HepG2 (cell line): Measurements from ENCODE around the gene CLASP2.

Experiments used
- FUBP1 ChIP-seq: sonication (generic); formaldehyde crosslinking; IDR thresholded peaks from 2 replicates; pipeline ENCODE4 v1.5.1; 2020; ENCODE audit warnings: missing genetic modification reagents, mild to moderate bottlenecking, borderline replicate concordance
- POLR2AphosphoS2 ChIP-seq: IDR thresholded peaks from 2 replicates; pipeline ENCODE4 v1.6.1; 2011; ENCODE audit warnings: low read depth, low read length, improper control_type of control experiment
- ZFAT ChIP-seq: sonication (generic); formaldehyde crosslinking; conservative IDR thresholded peaks from 2 replicates; pipeline ENCODE4 v1.8.1; 2023; ENCODE audit warnings: missing genetic modification reagents, inconsistent platforms
- TF ChIP-seq, protein P1 (sequence below): sonication (generic); formaldehyde crosslinking; IDR thresholded peaks from 2 replicates; pipeline ENCODE4 v1.5.0; 2020; ENCODE audit warnings: mild to moderate bottlenecking, missing genetic modification reagents, moderate library complexity

DNA sequence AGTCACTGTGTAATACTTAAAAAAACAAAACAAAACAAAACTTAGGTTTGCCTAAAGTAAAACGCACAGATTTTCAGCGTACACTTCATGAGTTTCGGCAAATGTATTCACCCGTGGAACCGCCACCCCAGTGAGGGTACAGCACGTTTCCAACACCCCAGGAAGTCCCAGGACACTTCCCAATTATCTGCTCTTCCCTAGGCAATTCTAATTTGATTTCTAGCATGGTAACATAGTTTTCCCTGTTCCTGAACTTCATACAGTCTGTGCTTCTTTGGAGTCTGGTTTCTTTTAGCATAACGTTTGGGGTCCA, 497 bp upstream of the CLASP2 start:
- TF ChIP-seq, protein P1, sequence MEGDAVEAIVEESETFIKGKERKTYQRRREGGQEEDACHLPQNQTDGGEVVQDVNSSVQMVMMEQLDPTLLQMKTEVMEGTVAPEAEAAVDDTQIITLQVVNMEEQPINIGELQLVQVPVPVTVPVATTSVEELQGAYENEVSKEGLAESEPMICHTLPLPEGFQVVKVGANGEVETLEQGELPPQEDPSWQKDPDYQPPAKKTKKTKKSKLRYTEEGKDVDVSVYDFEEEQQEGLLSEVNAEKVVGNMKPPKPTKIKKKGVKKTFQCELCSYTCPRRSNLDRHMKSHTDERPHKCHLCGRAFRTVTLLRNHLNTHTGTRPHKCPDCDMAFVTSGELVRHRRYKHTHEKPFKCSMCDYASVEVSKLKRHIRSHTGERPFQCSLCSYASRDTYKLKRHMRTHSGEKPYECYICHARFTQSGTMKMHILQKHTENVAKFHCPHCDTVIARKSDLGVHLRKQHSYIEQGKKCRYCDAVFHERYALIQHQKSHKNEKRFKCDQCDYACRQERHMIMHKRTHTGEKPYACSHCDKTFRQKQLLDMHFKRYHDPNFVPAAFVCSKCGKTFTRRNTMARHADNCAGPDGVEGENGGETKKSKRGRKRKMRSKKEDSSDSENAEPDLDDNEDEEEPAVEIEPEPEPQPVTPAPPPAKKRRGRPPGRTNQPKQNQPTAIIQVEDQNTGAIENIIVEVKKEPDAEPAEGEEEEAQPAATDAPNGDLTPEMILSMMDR = no peak
- no peak for TF ChIP-seq FUBP1 (CRISPR knock-in tag)
- no peak for TF ChIP-seq ZFAT (CRISPR knock-in tag)
- no peak for TF ChIP-seq POLR2AphosphoS2
